ENCODE results near the gene EHBP1L1.

EHBP1L1 gene

GRCh38 chr11:65557280-65558001 lies 18.4 kb upstream of the EHBP1L1 start (continued):
- peak; percentile 91 for TF ChIP-seq PATZ1 (tag by site-specific recombination; IDR thresholded peaks at IDR 0.05)

- CTCF ChIA-PET: interaction anchor here (0.8 to 5.0 kb wide), 3 partner anchors 9 to 13 kb away, joined by 3 to 39 read pairs (median 5); partner anchors contain the start of genes FAM89B and ZNRD2
- Histone ChIP-seq H3K36me3 (ENCODE audit: control insufficient read depth in 2 of 2, insufficient read depth in 1 of 2, low read length in 2 of 2) (peaks cover 0 to 8% of the 10 kb centered on the region in 2 experiments; a peak in 1 of 3 replicates), H3K27ac (ENCODE audit: extremely low read depth, low read depth, low read length) (peak within 1 kb of the TSS; percentile 81), H3K9me3 (ENCODE audit: control insufficient read depth, insufficient read depth, low read depth, low read length) (no peaks in the 10 kb centered on the region), H3K4me1 (ENCODE audit: control insufficient read depth, insufficient read depth, low read length) (peaks cover 19% of the 10 kb centered on the region), H3K4me3 (ENCODE audit: low read depth, low read length) (peak within 1 kb of the TSS; percentile 52)
- POLR2A ChIA-PET: interaction anchor here (0.9 to 4.1 kb wide), 6 partner anchors 11 to 300 kb away, joined by 3 to 41 read pairs (median 5); partner anchors contain the start of genes EHBP1L1, FAM89B and ZNRD2
- TF ChIP-seq FEZF1 (tag by site-specific recombination; IDR thresholded peaks at IDR 0.05) (peak; percentile 73), KLF16 (tag by site-specific recombination; IDR thresholded peaks at IDR 0.05) (no peak), ZBTB44 (tag by site-specific recombination; IDR thresholded peaks at IDR 0.05) (no peak), KLF10 (tag by site-specific recombination; IDR thresholded peaks at IDR 0.05) (peak; percentile 26; the same call in 1 of the 2 replicates), SP2 (tag by site-specific recombination; IDR thresholded peaks at IDR 0.05) (peak; percentile 18), IKZF3 (tag by site-specific recombination; IDR thresholded peaks at IDR 0.05) (peak; percentile 76), PRDM10 (tag by site-specific recombination; IDR thresholded peaks at IDR 0.05) (peak; percentile 72), REST (tag by site-specific recombination; IDR thresholded peaks at IDR 0.05) (0 out of 2 replicates have a peak, but pooled peaks have one; percentile 11), SP7 (tag by site-specific recombination; IDR thresholded peaks at IDR 0.05) (no peak), ZNF514 (tag by site-specific recombination; IDR thresholded peaks at IDR 0.05) (no peak), PATZ1 (tag by site-specific recombination; IDR thresholded peaks at IDR 0.05) (peak; percentile 51; the same call in 1 of the 2 replicates), ZNF670 (tag by site-specific recombination; IDR thresholded peaks at IDR 0.05; ENCODE audit: low read depth) (no peak), GLIS2 (tag by site-specific recombination; IDR thresholded peaks at IDR 0.05) (peak; percentile 40), ZNF561 (tag by site-specific recombination; IDR thresholded peaks at IDR 0.05; ENCODE audit: borderline replicate concordance) (peak; percentile 23; the same call in 1 of the 2 replicates), ZNF248 (tag by site-specific recombination; IDR thresholded peaks at IDR 0.05) (no peak), SP3 (tag by site-specific recombination; IDR thresholded peaks at IDR 0.05) (peak; percentile 31), YY1 (tag by site-specific recombination; IDR thresholded peaks at IDR 0.05) (no peak), PRDM1 (tag by site-specific recombination; IDR thresholded peaks at IDR 0.05) (no peak), ZNF221 (tag by site-specific recombination; IDR thresholded peaks at IDR 0.05; ENCODE audit: borderline replicate concordance) (no peak), ZNF560 (tag by site-specific recombination; IDR thresholded peaks at IDR 0.05; ENCODE audit: borderline replicate concordance) (no peak)
Measured at GRCh38 chr11:65558002-65558929, 17.6 kb upstream of the EHBP1L1 start, which contains the start of gene LTBP3. TSS of gene LTBP3 (minus strand) at chr11:65558359. CDS start at chr11:65557959, 400 bp downstream.
